Measurements from ENCODE around the gene GPATCH4.
A peak's percentile ranks its signal among the peaks of the same experiment; 100 is the strongest.
"Not testable (repeated sequence)": the region's sequence is repeated elsewhere in the genome, so short reads cannot be mapped to it uniquely, and the experiment has no call there.

Gene GPATCH4

DNA sequence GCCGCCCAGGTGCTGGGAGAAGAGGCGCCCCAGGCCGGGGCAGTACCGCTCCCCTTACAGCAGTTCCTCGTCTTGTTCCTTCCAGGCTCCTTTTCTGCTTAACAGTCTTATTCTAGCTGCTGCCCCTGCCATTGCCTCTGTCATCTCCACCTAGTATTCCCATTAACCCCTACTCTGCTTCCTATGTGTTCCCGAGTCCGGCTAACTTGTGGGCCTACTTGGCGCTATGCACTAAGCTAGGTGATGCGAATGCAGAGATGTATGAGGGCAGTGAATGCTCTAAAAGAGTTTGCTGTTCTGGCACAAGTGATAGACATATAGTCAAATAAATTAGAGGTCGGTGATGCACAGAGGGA, 28.6 kb downstream of the GPATCH4 start:
- DNase-seq, result no peak

- peak; percentile 87 to 89 for DNase-seq
These were observed 29.2 kb downstream of the GPATCH4 start, which contains the start of gene IQGAP3 for GRCh38 chr1:156571919-156572662. Gene IQGAP3 (minus strand): TSS chr1:156572565. CDS start chr1:156572529, 36 bp downstream.

GRCh38 chr1:156571261-156571852, 29.9 kb downstream of the GPATCH4 start:
- DNase-seq, result peak; percentile 10 to 16

DNA sequence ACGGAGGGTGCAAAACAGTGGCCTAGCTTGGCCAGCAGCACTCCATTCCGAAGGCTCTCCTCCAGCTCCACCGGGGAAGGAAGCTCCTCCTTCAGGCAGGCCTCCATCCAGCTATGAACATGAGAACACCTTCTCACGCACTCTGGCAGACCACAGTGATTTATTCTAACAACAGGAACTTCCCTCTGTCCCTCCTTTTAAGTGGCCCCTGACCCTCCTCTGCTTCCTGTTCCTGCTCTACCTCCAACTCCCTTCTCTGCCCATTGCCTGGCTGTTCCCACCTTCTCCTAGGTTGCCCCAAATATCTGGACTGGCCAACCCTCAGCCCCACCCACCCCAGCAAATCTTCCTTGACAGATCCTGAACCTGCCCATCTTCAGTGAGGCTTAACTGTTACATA, 34.8 kb downstream of the GPATCH4 start:
- no peak for DNase-seq

GRCh38 chr1:156565519-156565918, 35.8 kb downstream of the GPATCH4 start:
- no peak for DNase-seq

DNA sequence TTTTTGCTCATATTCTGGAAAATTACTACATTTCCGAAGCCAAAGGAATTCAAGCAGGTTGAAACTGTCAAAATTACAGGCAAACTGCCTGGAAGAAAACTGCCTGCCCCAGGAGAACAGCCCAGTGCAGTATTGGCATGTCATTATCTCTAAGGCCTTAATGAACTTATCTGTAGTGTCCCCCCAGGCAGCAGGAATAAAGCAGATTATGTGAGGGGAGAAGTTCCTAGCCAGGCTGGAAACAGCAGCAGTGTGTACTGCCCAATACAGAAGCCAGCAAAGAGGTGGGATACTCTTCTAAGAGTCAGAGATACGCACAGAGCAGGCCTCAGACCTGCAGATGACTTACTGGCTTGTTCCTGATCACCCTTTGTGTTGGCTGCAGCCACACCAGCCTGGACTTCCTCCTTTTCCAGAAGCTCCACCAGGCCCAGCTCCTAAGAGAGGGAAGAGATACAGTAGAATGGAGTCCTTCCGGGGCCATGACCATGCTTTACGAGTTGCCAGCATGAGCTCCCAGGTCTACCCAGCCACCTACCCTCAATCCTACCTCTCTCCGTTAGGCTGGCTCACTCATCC, 40.6 kb downstream of the GPATCH4 start:
- no peak for DNase-seq

- no peak for DNase-seq
These were observed 41.4 kb downstream of the GPATCH4 start for GRCh38 chr1:156559797-156560385.

GRCh38 chr1:156559086-156559796, 42.0 kb downstream of the GPATCH4 start:
- DNase-seq, result no peak

- peak; percentile 9 to 29 for DNase-seq
These were observed 44.9 kb downstream of the GPATCH4 start for GRCh38 chr1:156556354-156556753.

DNA sequence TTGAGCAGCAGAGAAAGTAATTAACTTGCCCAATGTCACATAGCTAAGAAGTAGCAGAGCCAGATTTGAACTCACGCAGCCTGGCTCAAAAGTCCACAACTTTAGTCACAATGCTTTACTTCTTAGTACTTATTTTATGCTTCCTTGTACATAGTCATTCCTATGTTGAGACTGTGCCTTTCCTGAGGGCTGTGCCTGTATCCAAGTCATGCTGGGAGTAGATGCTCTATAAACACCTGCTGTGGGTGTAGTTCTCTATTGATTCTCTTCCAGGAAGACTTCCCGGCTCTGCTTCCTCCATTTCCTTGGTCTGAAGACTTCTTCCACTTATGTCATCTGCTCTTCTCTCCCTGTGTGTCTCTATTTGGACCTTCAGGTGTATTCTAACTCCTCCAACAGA, 45.6 kb downstream of the GPATCH4 start:
- DNase-seq, result no peak

DNA sequence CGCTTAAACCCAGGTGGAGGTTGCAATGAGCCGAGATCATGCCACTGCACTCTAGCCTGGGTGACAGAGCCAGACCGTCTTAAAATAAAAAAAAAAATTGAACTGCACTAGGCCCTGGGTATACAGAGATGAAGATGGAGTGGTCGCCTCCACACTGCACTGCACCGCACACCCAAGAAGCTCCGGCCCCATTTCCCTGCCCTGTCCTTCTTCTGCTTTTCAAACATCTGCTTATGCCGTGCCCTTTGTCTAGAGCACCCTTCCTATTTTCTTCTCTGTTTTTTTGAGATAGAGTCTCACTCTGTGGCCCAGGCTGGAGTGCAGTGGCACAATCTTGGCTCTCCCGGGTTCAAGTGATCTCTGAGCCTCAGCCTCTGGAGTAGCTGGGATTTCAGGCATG, 46.3 kb downstream of the GPATCH4 start:
- DNase-seq, result no peak

DNA sequence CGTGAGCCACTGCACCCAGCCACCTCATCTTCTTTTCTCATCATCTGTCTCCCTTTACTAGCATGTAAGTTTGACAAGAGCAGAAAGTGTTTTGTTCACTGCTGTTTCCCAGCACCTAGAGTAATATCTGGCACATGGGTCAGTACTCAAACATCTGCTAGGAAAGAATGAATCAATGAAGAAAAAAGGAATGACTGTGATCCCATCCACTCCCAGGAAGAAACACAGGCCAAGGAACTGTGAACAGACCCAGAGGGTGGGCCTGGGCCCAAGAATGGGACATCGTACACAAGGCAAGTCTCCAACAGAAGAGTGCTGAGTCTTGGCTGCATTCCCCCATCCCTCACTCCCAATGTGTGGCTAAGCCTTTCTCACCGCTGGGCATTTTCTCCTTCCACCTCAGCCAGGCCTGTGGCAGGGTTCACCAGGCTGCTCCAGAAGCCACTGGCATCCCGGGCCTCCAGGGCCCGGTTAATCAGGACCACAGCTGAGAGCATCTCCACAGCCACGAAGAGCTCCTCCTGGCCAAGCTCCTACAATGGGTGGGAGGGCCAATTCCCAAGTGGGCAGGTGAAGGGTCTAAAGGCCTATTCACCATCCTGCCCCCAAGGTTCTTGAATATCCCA, 47.3 kb downstream of the GPATCH4 start:
- no peak for DNase-seq

- not testable (repeated sequence) for DNase-seq
These were observed 48.3 kb downstream of the GPATCH4 start for GRCh38 chr1:156552937-156553336.

- DNase-seq, result no peak
These were observed 48.8 kb downstream of the GPATCH4 start for GRCh38 chr1:156552518-156552917.

DNA sequence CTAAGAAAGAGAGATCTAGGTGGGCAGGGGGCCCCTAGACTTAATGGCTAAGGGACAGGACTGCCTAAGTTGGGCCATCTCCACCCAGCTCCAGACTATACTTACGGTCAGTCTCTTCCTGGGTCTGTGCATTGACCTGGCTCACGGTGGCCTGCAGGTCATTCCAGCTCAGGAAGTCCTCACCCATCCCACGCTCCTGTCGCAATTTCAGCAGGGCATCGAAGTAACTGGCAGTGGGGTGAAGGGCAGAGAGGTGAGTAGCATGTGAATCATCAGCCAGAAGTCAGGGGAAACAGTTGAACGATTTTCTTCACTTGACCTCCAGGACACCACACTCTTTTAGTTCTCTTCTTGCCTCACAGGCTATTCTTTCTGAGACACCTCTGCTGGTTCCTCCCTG, 49.4 kb downstream of the GPATCH4 start:
- no peak for DNase-seq

DNA sequence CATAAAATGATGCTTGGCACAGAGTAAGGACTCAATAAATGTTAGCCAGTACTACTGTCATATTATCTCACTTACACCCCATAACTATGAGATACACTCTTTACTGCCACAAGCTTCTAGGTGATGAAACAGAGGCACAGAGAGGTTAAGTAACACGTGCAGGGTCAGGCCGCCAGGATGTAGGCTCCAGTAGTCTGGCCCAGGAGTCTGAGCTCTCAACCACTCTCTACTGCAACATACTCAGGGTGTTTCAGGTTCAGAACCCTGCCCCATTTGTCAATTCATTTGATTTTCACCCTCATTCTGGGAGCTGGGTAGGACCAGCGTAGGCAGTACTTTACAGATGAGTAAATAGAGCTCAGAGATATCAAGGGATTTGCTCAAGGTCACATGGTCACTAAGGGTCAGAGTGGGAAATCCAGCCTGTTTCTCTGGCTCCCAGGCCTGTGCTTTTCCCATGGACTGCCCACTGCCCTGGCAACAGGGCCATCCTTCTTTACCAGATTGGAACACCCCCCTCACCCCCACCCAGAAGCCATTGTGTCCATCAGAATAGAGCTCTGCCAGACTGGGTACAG, 50.1 kb downstream of the GPATCH4 start:
- DNase-seq, result no peak

DNA sequence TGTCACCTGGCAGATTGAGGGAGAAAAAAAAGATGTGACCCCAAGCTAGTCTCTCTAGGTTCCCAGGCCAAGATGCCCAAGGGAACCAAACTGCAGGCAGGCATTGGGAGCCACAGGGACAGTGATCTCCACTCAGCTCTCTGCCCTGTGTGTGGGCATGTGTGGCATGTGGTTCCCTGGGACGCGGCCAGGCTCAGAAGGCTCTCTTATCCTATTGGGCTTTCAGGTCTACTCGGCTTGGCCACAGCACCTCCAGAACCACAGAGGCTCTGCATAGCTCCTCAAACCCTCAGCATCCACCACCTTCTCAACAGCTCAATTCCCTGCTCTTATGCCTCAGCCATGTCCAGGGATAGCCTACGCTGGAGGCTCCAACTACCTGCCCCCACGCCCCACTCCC, 50.9 kb downstream of the GPATCH4 start:
- no peak for DNase-seq

- no peak for DNase-seq
These were observed 51.4 kb downstream of the GPATCH4 start for GRCh38 chr1:156549831-156550230.

- DNase-seq, result no peak
These were observed 51.9 kb downstream of the GPATCH4 start for GRCh38 chr1:156549390-156549789.

- DNase-seq, result no peak
These were observed 53.3 kb downstream of the GPATCH4 start for GRCh38 chr1:156547982-156548381.

DNA sequence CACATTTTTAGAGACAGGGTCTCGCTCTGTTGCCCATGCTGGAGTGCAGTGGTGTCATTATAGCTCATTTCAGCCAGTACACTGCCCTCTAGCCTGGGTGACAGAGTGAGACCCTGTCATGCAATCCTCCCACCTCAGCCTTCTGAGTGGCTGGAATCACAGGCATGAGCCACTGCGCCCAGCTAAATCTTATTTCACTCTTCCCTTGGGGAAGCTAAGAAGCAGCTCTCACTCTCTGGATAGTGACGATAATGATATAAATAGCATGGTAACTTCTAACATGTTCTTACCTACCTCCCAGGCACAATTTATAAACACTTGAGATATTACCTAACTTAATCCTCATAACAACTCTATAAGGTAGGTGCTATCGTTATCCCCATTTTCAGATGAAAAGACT, 53.8 kb downstream of the GPATCH4 start:
- no peak for DNase-seq

DNA sequence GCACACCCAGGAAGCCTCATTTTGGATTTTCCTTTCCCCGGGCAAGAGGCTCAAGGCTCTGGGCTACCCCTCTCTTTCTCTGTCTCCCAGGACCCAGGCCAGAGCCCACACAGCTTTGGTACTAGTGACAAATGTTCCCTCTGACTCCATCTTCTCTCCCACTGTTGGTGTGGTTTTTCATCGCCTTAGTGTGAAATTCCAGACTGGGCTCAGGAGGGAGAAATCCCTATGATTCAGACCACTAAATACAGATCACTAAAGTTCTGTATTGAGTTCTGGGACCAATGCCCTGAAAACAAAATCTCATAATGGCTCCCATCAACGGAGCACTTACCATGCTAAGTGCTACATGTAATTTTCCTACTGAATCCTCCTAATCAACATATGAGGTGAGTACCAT, 55.0 kb downstream of the GPATCH4 start:
- DNase-seq, result no peak

All from NCI-H2081 (cell line).